Measurements from ENCODE around the gene PRKCB. TPM values are rescaled to one million over a fixed set of nuclear protein-coding genes. Genes with fewer than 3 reads are reported as not detected.

Gene PRKCB
- polyA plus RNA-seq, 2 of the 4 experiments (the other 2 are of a cell fraction) = 0.09 to 0.22 TPM

DNA sequence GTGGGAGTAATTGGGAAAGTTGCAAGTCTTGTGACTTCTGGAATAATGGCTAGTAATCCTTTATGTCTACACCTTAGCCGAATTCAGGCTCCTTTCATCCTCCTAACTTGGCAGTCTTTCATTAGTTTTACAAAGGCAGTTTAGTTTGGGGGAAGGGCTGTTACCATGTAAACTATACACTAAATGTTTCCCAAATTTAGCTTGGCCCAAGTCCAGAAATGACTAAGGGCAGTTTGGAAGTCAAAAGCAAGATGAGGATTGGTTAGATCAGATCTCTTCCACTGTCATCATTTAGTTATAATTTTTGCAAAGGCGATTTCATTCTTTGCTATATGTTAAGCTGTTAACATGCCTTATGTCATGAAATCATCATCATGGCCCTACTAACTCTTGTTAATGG, 304.9 kb downstream of the PRKCB start:
- TF ChIP-seq ZNF302 (CRISPR knock-in tag; IDR thresholded peaks at IDR 0.05) (no peak), SREBF2 (IDR thresholded peaks at IDR 0.05) (no peak), FOXS1 (CRISPR knock-in tag; IDR thresholded peaks at IDR 0.05) (no peak), POLR2AphosphoS2 (conservative IDR thresholded peaks at IDR 0.05; ENCODE audit: low read length) (no peak), BHLHE40 (IDR thresholded peaks at IDR 0.05; ENCODE audit: low read depth, low read length) (no peak), EP300 (IDR thresholded peaks at IDR 0.05) (no peak), JUNB (IDR thresholded peaks at IDR 0.05) (no peak), CHD4 (IDR thresholded peaks at IDR 0.05; ENCODE audit: borderline replicate concordance) (no peak), EHF (CRISPR knock-in tag; IDR thresholded peaks at IDR 0.05) (no peak), SMC3 (IDR thresholded peaks at IDR 0.05) (no peak), TP53 (CRISPR knock-in tag; IDR thresholded peaks at IDR 0.05) (no peak), RFX5 (IDR thresholded peaks at IDR 0.05) (no peak), NFE2L2 (conservative IDR thresholded peaks at IDR 0.05; ENCODE audit: low read length) (no peak)
- TF ChIP-seq, protein P1, sequence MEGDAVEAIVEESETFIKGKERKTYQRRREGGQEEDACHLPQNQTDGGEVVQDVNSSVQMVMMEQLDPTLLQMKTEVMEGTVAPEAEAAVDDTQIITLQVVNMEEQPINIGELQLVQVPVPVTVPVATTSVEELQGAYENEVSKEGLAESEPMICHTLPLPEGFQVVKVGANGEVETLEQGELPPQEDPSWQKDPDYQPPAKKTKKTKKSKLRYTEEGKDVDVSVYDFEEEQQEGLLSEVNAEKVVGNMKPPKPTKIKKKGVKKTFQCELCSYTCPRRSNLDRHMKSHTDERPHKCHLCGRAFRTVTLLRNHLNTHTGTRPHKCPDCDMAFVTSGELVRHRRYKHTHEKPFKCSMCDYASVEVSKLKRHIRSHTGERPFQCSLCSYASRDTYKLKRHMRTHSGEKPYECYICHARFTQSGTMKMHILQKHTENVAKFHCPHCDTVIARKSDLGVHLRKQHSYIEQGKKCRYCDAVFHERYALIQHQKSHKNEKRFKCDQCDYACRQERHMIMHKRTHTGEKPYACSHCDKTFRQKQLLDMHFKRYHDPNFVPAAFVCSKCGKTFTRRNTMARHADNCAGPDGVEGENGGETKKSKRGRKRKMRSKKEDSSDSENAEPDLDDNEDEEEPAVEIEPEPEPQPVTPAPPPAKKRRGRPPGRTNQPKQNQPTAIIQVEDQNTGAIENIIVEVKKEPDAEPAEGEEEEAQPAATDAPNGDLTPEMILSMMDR (IDR thresholded peaks at IDR 0.05) = no peak
- no peak for ATAC-seq
- Histone ChIP-seq H3K9me3 (no peaks in the 10 kb centered on the region), H3K4me1 (no peaks in the 10 kb centered on the region), H3K4me2 (no peak overlapping the region), H3K27ac (no peak overlapping the region), H3K4me3 (no peak overlapping the region)
- ChIA-PET POLR2A (no interaction called here), CTCF (interaction anchor here (0.6 kb wide), 1 partner anchor 911 kb away, joined by 5 read pairs; no protein-coding TSS in a partner anchor)
- no peak for FAIRE-seq
- WGBS (ENCODE audit: missing lambda C conversion rate) = 3% methylated on average over 2 of the region's 2 CpGs
- DNase-seq (ENCODE audit: low read depth in 1 of 2, low spot score in 1 of 2) = no peak

DNA sequence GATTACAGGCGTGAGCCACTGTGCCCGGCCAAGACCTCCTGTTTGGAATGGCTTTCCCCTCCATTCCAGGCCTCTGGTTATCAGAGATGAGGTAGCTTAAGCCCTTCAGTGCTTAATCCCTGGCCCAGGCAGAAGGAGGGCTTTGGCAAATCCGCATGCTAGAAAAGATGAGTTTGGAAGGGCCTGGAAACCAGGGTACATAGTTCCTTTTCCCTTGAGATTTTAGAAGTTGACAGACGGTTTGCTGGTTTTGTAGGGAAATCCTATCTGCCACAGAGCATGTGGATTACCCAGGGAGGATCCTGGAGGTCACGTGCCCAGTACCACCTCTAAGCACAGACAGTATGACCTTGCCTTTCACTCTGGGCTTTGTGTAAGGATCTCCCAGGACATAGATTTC, 305.7 kb downstream of the PRKCB start:
- Histone ChIP-seq H3K4me3 (no peak overlapping the region), H3K4me1 (no peaks in the 10 kb centered on the region), H3K9me3 (no peaks in the 10 kb centered on the region), H3K4me2 (no peak overlapping the region), H3K27ac (no peak overlapping the region)
- CTCF ChIA-PET = interaction anchor here (0.6 kb wide), 1 partner anchor 912 kb away, joined by 5 read pairs; no protein-coding TSS in a partner anchor
- FAIRE-seq (no peak), ATAC-seq (no peak), DNase-seq (ENCODE audit: low read depth in 1 of 2, low spot score in 1 of 2) (no peak)
- TF ChIP-seq FOXS1 (CRISPR knock-in tag; IDR thresholded peaks at IDR 0.05) (no peak), JUN (IDR thresholded peaks at IDR 0.05) (no peak), CHD4 (IDR thresholded peaks at IDR 0.05; ENCODE audit: borderline replicate concordance) (no peak), POLR2AphosphoS2 (conservative IDR thresholded peaks at IDR 0.05; ENCODE audit: low read length) (no peak), POLR2A (IDR thresholded peaks at IDR 0.05; ENCODE audit: low read length) (no peak), NR3C1 (IDR thresholded peaks at IDR 0.05) (no peak), EP300 (IDR thresholded peaks at IDR 0.05) (no peak), ZNF302 (CRISPR knock-in tag; IDR thresholded peaks at IDR 0.05) (no peak), HOXB5 (CRISPR knock-in tag; IDR thresholded peaks at IDR 0.05) (no peak), CEBPB (IDR thresholded peaks at IDR 0.05) (no peak), BHLHE40 (IDR thresholded peaks at IDR 0.05; ENCODE audit: low read depth, low read length) (no peak), JUNB (IDR thresholded peaks at IDR 0.05) (no peak), RNF2 (IDR thresholded peaks at IDR 0.05; ENCODE audit: borderline replicate concordance, low read depth) (no peak), RFX5 (IDR thresholded peaks at IDR 0.05) (no peak), ESRRA (IDR thresholded peaks at IDR 0.05; ENCODE audit: borderline replicate concordance, low read length) (no peak)
- TF ChIP-seq, protein P2, sequence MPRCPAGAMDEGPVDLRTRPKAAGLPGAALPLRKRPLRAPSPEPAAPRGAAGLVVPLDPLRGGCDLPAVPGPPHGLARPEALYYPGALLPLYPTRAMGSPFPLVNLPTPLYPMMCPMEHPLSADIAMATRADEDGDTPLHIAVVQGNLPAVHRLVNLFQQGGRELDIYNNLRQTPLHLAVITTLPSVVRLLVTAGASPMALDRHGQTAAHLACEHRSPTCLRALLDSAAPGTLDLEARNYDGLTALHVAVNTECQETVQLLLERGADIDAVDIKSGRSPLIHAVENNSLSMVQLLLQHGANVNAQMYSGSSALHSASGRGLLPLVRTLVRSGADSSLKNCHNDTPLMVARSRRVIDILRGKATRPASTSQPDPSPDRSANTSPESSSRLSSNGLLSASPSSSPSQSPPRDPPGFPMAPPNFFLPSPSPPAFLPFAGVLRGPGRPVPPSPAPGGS (IDR thresholded peaks at IDR 0.05) = no peak
- TF ChIP-seq, protein P3, sequence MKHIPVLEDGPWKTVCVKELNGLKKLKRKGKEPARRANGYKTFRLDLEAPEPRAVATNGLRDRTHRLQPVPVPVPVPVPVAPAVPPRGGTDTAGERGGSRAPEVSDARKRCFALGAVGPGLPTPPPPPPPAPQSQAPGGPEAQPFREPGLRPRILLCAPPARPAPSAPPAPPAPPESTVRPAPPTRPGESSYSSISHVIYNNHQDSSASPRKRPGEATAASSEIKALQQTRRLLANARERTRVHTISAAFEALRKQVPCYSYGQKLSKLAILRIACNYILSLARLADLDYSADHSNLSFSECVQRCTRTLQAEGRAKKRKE (CRISPR knock-in tag; IDR thresholded peaks at IDR 0.05; ENCODE audit: low read depth) = no peak
- TF ChIP-seq, protein P4, sequence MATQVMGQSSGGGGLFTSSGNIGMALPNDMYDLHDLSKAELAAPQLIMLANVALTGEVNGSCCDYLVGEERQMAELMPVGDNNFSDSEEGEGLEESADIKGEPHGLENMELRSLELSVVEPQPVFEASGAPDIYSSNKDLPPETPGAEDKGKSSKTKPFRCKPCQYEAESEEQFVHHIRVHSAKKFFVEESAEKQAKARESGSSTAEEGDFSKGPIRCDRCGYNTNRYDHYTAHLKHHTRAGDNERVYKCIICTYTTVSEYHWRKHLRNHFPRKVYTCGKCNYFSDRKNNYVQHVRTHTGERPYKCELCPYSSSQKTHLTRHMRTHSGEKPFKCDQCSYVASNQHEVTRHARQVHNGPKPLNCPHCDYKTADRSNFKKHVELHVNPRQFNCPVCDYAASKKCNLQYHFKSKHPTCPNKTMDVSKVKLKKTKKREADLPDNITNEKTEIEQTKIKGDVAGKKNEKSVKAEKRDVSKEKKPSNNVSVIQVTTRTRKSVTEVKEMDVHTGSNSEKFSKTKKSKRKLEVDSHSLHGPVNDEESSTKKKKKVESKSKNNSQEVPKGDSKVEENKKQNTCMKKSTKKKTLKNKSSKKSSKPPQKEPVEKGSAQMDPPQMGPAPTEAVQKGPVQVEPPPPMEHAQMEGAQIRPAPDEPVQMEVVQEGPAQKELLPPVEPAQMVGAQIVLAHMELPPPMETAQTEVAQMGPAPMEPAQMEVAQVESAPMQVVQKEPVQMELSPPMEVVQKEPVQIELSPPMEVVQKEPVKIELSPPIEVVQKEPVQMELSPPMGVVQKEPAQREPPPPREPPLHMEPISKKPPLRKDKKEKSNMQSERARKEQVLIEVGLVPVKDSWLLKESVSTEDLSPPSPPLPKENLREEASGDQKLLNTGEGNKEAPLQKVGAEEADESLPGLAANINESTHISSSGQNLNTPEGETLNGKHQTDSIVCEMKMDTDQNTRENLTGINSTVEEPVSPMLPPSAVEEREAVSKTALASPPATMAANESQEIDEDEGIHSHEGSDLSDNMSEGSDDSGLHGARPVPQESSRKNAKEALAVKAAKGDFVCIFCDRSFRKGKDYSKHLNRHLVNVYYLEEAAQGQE (IDR thresholded peaks at IDR 0.05) = no peak
- TF ChIP-seq, protein P5, sequence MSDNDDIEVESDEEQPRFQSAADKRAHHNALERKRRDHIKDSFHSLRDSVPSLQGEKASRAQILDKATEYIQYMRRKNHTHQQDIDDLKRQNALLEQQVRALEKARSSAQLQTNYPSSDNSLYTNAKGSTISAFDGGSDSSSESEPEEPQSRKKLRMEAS (IDR thresholded peaks at IDR 0.05) = no peak
- 14% methylated on average over 5 of the region's 5 CpGs for WGBS (ENCODE audit: missing lambda C conversion rate)
- POLR2A ChIA-PET = no interaction called here

Data from A549 (cell line).